CD8-positive, alpha-beta memory T cell (primary cell): ENCODE measurements around the gene SPSB1. TPM values are rescaled to one million over a fixed set of nuclear protein-coding genes. Genes with fewer than 3 reads are reported as not detected.
A peak's percentile ranks its signal among the peaks of the same experiment; 100 is the strongest.

Source experiments
- CTCF ChIA-PET: fragments of 350-600 bp; sonication (Branson Sonifier 250); formaldehyde crosslinking; loops from one replicate; lab custom pipeline; 2021; ENCODE audit warnings: antibody characterized with exemption; lab: Charles Lee
- POLR2A ChIA-PET: fragments of 350-600 bp; sonication (Branson Sonifier 250); formaldehyde crosslinking; loops from one replicate; lab custom pipeline; 2021; ENCODE audit warnings: antibody characterized with exemption; lab: Charles Lee
- DNase-seq, 5 donors: peaks; one replicate each; pipeline versions ENCODE4 v3.0.0 to v3.0.0-alpha.2; 2020 to 2022; ENCODE audit warnings: mixed read lengths in 1 of 5
- H3K27ac ChIP-seq: one replicate; pipeline ENCODE4 v1.7.0; 2013; ENCODE audit warnings: low read depth, mild to moderate bottlenecking, low read length, moderate library complexity
- H3K27me3 ChIP-seq: 2 replicates; pipeline ENCODE4 v1.7.0; 2013; ENCODE audit warnings: low read length, mild to moderate bottlenecking; ENCODE audit not compliant: insufficient read depth, poor library complexity, severe bottlenecking
- H3K36me3 ChIP-seq: 2 replicates; pipeline ENCODE4 v1.7.0; 2013; ENCODE audit warnings: mild to moderate bottlenecking, low read length, moderate library complexity; ENCODE audit not compliant: insufficient read depth
- H3K4me1 ChIP-seq: 2 replicates; pipeline ENCODE4 v1.7.0; 2013; ENCODE audit warnings: mild to moderate bottlenecking, low read length, moderate library complexity; ENCODE audit not compliant: insufficient read depth
- H3K4me3 ChIP-seq: 2 replicates; pipeline ENCODE4 v1.7.0; 2013; ENCODE audit warnings: mild to moderate bottlenecking, low read length
- H3K9me3 ChIP-seq: 2 replicates; pipeline ENCODE4 v1.7.0; 2013; ENCODE audit warnings: mild to moderate bottlenecking, low read length
- H3K27ac Mint-ChIP-seq, 8 donors: one replicate each; pipeline ENCODE4 v1.8.0; 2020 to 2021; ENCODE audit warnings: mixed read lengths in 8 of 8, mild to moderate bottlenecking in 6 of 8, inconsistent platforms in 3 of 8, moderate library complexity in 3 of 8
- H3K27me3 Mint-ChIP-seq, 2 donors: one replicate each; pipeline ENCODE4 v1.8.0; 2020 to 2021; ENCODE audit warnings: mixed read lengths in 2 of 2, mild to moderate bottlenecking in 1 of 2, moderate library complexity in 1 of 2
- H3K36me3 Mint-ChIP-seq, 3 donors: one replicate each; pipeline ENCODE4 v1.8.0; 2020 to 2021; ENCODE audit warnings: mixed read lengths in 3 of 3, inconsistent platforms in 1 of 3, mild to moderate bottlenecking in 1 of 3
- H3K4me1 Mint-ChIP-seq, 3 donors: one replicate each; pipeline ENCODE4 v1.8.0; 2020 to 2021; ENCODE audit warnings: mixed read lengths in 3 of 3, inconsistent platforms in 1 of 3, mild to moderate bottlenecking in 1 of 3
- H3K4me3 Mint-ChIP-seq, 7 donors: one replicate each; pipeline ENCODE4 v1.8.0; 2020 to 2021; ENCODE audit warnings: mixed read lengths in 7 of 7, mild to moderate bottlenecking in 6 of 7, moderate library complexity in 4 of 7, inconsistent platforms in 2 of 7
- H3K9me3 Mint-ChIP-seq, 5 donors: one replicate each; pipeline ENCODE4 v1.8.0; 2020 to 2022; ENCODE audit warnings: mixed read lengths in 5 of 5, mild to moderate bottlenecking in 3 of 5, moderate library complexity in 2 of 5, inconsistent platforms in 1 of 5
- polyA plus RNA-seq: library from polyadenylated mRNA; unstranded; fragments of 300-500 nt; fragmentation: Illumina TruSeq; gene quantifications from one replicate; pipeline ENCODE4 v1.2.3, GENCODE V29; 2021
- total RNA-seq, 2 experiments: library from RNA; stranded (reverse); gene quantifications; one replicate each; pipeline ENCODE4 v1.2.3, GENCODE V29; 2021

Gene SPSB1
- total and polyA plus RNA-seq, 3 experiments from 2014 or later: 0.92 to 2.8 (median 1.2) TPM

DNA sequence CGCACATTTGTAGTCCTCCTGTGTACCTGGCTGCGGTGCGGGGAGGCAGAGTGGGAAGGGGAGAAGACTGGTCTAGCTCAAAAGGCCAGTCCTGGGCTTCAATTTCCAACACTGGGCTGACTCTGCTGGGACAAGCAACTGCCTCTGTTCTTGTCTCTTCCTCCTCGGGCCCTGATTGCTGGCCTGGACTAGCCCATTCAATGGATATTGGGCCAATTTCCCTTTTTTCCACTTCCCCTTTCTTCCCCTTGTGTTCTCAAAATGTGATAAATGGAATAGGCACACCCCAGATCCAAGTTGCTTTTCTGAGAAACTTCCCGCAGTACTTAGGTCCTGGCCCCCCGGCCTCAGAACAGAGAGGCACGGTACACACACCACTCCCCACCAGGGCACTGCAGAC, 48.2 kb downstream of the SPSB1 start:
- H3K36me3 ChIP-seq: no peaks in the 10 kb centered on the region
- no peak overlapping the region for H3K27ac Mint-ChIP-seq
- H3K4me3 Mint-ChIP-seq: no peak overlapping the region
- H3K27ac ChIP-seq: no peak overlapping the region
- no peaks in the 10 kb centered on the region for H3K27me3 Mint-ChIP-seq
- ChIA-PET CTCF (no interaction called here), POLR2A (no interaction called here)
- no peaks in the 10 kb centered on the region for H3K9me3 ChIP-seq
- H3K4me1 ChIP-seq: no peaks in the 10 kb centered on the region
- H3K9me3 Mint-ChIP-seq: peaks cover 0 to 2% (median 0%) of the 10 kb centered on the region in 5 donors
- H3K27me3 ChIP-seq: no peaks in the 10 kb centered on the region
- H3K36me3 Mint-ChIP-seq: peaks cover 0 to 7% (median 3%) of the 10 kb centered on the region in 3 donors
- H3K4me1 Mint-ChIP-seq: no peaks in the 10 kb centered on the region
- no peak for DNase-seq
- no peak overlapping the region for H3K4me3 ChIP-seq

DNA sequence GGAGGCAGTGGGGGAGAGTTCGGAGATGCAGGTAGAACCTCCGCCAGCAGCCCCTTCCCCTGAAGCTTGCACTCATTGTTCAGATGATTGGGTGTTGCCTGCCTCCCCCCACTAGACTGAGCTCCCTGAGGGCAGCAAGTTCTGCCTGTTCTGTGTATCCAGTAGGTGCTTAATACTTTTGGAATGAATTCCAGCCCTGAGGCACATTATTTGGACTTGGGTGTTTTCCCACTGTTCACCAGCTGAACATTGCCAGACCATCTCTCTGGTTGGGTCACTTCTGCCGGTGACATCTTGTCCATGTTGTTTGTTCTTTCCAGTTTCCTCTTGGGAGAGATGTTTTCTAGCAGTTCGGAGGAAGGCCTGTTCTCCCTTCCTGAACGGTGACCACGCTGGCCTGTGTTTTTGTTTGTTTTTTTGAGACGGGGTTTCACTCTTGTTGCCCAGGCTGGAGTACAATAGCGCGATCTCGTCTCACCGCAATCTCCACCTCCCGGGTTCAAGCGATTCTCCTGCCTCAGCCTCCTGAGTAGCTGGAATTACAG, 48.7 kb downstream of the SPSB1 start:
- no peaks in the 10 kb centered on the region for H3K27me3 Mint-ChIP-seq
- H3K27me3 ChIP-seq: no peaks in the 10 kb centered on the region
- H3K36me3 Mint-ChIP-seq: peaks cover 0 to 7% (median 2%) of the 10 kb centered on the region in 3 donors
- H3K4me1 Mint-ChIP-seq: no peaks in the 10 kb centered on the region
- peaks cover 0 to 2% (median 0%) of the 10 kb centered on the region in 5 donors for H3K9me3 Mint-ChIP-seq
- H3K4me3 Mint-ChIP-seq: no peak overlapping the region
- ChIA-PET CTCF (no interaction called here), POLR2A (no interaction called here)
- H3K27ac Mint-ChIP-seq: no peak overlapping the region
- no peak overlapping the region for H3K27ac ChIP-seq
- no peaks in the 10 kb centered on the region for H3K4me1 ChIP-seq
- H3K36me3 ChIP-seq: no peaks in the 10 kb centered on the region
- H3K9me3 ChIP-seq: no peaks in the 10 kb centered on the region
- H3K4me3 ChIP-seq: no peak overlapping the region
- no peak for DNase-seq

DNA sequence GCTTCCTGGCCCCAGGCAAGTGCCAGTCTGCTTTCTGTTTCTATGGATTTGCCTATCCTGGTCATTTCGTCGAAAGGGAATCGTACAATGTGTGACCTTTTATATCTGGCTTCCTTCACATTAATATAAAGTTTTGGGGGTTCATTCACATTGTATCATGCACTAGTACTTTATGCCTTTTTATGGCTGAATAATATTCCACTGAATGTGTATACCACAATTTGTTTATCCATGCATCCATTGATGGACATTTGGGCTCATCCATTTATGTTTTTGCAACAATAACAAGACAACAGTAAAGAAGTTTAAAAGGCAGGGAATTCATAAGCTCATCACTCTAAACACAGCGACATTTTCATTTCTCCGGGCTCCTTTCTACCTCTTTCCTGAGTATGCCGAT, 50.6 kb downstream of the SPSB1 start:
- peaks cover 0 to 7% (median 2%) of the 10 kb centered on the region in 3 donors for H3K36me3 Mint-ChIP-seq
- H3K4me1 Mint-ChIP-seq: no peaks in the 10 kb centered on the region
- H3K4me3 ChIP-seq: no peak overlapping the region
- H3K9me3 ChIP-seq: no peaks in the 10 kb centered on the region
- ChIA-PET POLR2A (no interaction called here), CTCF (no interaction called here)
- H3K27me3 Mint-ChIP-seq: no peaks in the 10 kb centered on the region
- no peak overlapping the region for H3K27ac Mint-ChIP-seq
- no peak for DNase-seq
- H3K9me3 Mint-ChIP-seq: peaks cover 0 to 2% (median 0%) of the 10 kb centered on the region in 5 donors
- H3K27ac ChIP-seq: no peak overlapping the region
- H3K36me3 ChIP-seq: no peaks in the 10 kb centered on the region
- H3K4me3 Mint-ChIP-seq: no peak overlapping the region
- H3K4me1 ChIP-seq: no peaks in the 10 kb centered on the region
- H3K27me3 ChIP-seq: no peaks in the 10 kb centered on the region

DNA sequence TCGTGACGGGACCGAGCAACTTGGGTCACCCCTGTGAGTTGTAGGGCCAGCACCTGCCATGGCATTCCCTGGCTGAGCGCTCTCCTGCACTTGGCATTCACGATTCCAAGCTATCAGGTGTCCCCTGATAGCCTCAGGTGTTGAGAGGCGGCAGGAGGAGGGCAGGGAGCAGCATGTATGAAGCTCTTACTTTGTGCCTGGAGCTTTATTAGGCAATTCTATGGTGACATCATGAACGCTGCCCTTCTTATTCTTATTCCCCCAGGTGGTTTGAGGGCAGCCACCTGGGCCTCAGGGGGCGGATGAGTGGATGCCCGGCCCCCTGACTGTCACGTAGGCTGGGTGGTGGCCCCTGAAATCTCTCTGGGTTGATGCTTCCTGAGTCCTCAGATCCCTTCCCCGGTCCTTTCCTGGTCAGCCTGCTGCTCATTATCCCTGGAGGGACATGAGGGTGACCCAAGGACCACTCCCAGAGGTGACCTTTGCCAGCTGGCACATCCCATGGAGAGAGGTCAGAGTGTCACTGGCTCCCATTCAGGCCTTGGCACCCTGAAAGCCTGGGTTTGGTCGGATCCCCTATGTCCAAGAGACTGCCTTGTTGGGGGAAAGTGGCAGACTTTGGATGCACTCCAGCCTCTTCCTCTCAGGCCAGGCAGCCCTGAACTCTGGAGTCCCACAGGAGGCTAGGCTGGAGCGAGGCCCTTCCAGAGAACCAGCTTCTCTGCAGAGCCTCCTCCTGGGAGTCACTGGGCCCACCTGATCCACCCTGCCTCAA, 51.9 kb downstream of the SPSB1 start:
- H3K27me3 ChIP-seq: no peaks in the 10 kb centered on the region
- no peak overlapping the region for H3K4me3 Mint-ChIP-seq
- no peaks in the 10 kb centered on the region for H3K4me1 ChIP-seq
- H3K27me3 Mint-ChIP-seq: no peaks in the 10 kb centered on the region
- no peaks in the 10 kb centered on the region for H3K4me1 Mint-ChIP-seq
- H3K9me3 ChIP-seq: no peaks in the 10 kb centered on the region
- DNase-seq: no peak
- H3K27ac Mint-ChIP-seq: no peak overlapping the region
- ChIA-PET CTCF (no interaction called here), POLR2A (no interaction called here)
- no peak overlapping the region for H3K27ac ChIP-seq
- H3K36me3 ChIP-seq: no peaks in the 10 kb centered on the region
- no peak overlapping the region for H3K4me3 ChIP-seq
- H3K36me3 Mint-ChIP-seq: peaks cover 0 to 7% (median 2%) of the 10 kb centered on the region in 3 donors
- H3K9me3 Mint-ChIP-seq: peaks cover 0 to 2% (median 0%) of the 10 kb centered on the region in 5 donors

- POLR2A ChIA-PET: no interaction called here
- Mint-ChIP-seq H3K36me3 (peaks cover 0 to 7% (median 3%) of the 10 kb centered on the region in 3 donors), H3K4me1 (peaks cover 0 to 5% (median 0%) of the 10 kb centered on the region in 3 donors), H3K9me3 (peaks cover 0 to 2% (median 0%) of the 10 kb centered on the region in 5 donors), H3K27ac (peak overlapping the region in 1 of 8 donors; percentile 11), H3K27me3 (no peaks in the 10 kb centered on the region), H3K4me3 (no peak overlapping the region)
- Histone ChIP-seq H3K36me3 (no peaks in the 10 kb centered on the region), H3K27ac (no peak overlapping the region), H3K27me3 (no peaks in the 10 kb centered on the region), H3K9me3 (no peaks in the 10 kb centered on the region), H3K4me3 (no peak overlapping the region), H3K4me1 (no peaks in the 10 kb centered on the region)
- DNase-seq: no peak
- CTCF ChIA-PET: no interaction called here
Measured at GRCh38 chr1:9345471-9345870, 52.8 kb downstream of the SPSB1 start.

GRCh38 chr1:9345922-9346321, 53.2 kb downstream of the SPSB1 start:
- ChIA-PET CTCF (no interaction called here), POLR2A (no interaction called here)
- Mint-ChIP-seq H3K27ac (peak overlapping the region in 1 of 8 donors; percentile 11), H3K9me3 (peaks cover 0 to 2% (median 0%) of the 10 kb centered on the region in 5 donors), H3K27me3 (no peaks in the 10 kb centered on the region), H3K4me1 (peaks cover 0 to 5% (median 0%) of the 10 kb centered on the region in 3 donors), H3K4me3 (no peak overlapping the region), H3K36me3 (peaks cover 0 to 7% (median 3%) of the 10 kb centered on the region in 3 donors)
- Histone ChIP-seq H3K4me1 (no peaks in the 10 kb centered on the region), H3K4me3 (no peak overlapping the region), H3K36me3 (no peaks in the 10 kb centered on the region), H3K9me3 (no peaks in the 10 kb centered on the region), H3K27me3 (no peaks in the 10 kb centered on the region), H3K27ac (no peak overlapping the region)
- DNase-seq: no peak

GRCh38 chr1:9346566-9346965, 53.9 kb downstream of the SPSB1 start:
- no peak overlapping the region for H3K27ac ChIP-seq
- Mint-ChIP-seq H3K27me3 (no peaks in the 10 kb centered on the region), H3K4me3 (no peak overlapping the region), H3K4me1 (peaks cover 0 to 5% (median 0%) of the 10 kb centered on the region in 3 donors), H3K27ac (no peak overlapping the region), H3K36me3 (peaks cover 0 to 7% (median 3%) of the 10 kb centered on the region in 3 donors), H3K9me3 (peaks cover 0 to 2% (median 0%) of the 10 kb centered on the region in 5 donors)
- no peaks in the 10 kb centered on the region for H3K27me3 ChIP-seq
- H3K9me3 ChIP-seq: no peaks in the 10 kb centered on the region
- POLR2A ChIA-PET: no interaction called here
- H3K36me3 ChIP-seq: no peaks in the 10 kb centered on the region
- no peaks in the 10 kb centered on the region for H3K4me1 ChIP-seq
- DNase-seq: no peak
- H3K4me3 ChIP-seq: no peak overlapping the region
- CTCF ChIA-PET: no interaction called here

GRCh38 chr1:9347095-9347850, 54.6 kb downstream of the SPSB1 start:
- no peaks in the 10 kb centered on the region for H3K27me3 ChIP-seq
- no peaks in the 10 kb centered on the region for H3K4me1 ChIP-seq
- ChIA-PET CTCF (no interaction called here), POLR2A (no interaction called here)
- H3K4me3 ChIP-seq: no peak overlapping the region
- Mint-ChIP-seq H3K9me3 (peaks cover 0 to 2% (median 0%) of the 10 kb centered on the region in 5 donors), H3K4me1 (peaks cover 0 to 5% (median 0%) of the 10 kb centered on the region in 3 donors), H3K27me3 (no peaks in the 10 kb centered on the region), H3K4me3 (no peak overlapping the region), H3K36me3 (peaks cover 0 to 7% (median 3%) of the 10 kb centered on the region in 3 donors), H3K27ac (no peak overlapping the region)
- no peak overlapping the region for H3K27ac ChIP-seq
- no peaks in the 10 kb centered on the region for H3K36me3 ChIP-seq
- no peak for DNase-seq
- H3K9me3 ChIP-seq: no peaks in the 10 kb centered on the region
